ENCODE data around the gene ADAM17. TPM values are rescaled to one million over a fixed set of nuclear protein-coding genes. Genes with fewer than 3 reads are reported as not detected.
"Not testable (repeated sequence)": the region's sequence is repeated elsewhere in the genome, so short reads cannot be mapped to it uniquely, and the experiment has no call there.

The ADAM17 gene
- total RNA-seq, 1 donor from 2014 or later, result 57.7 TPM

GRCh38 chr2:9586465-9586864, 30.8 kb upstream of the ADAM17 start:
- H3K27ac ChIP-seq, result no peak overlapping the region
- intact Hi-C loops (cut with DNase I), result no loop called here
- ATAC-seq (no peak), DNase-seq (no peak)
- no peaks in the 10 kb centered on the region for H3K27me3 ChIP-seq
- no peaks in the 10 kb centered on the region for H3K4me1 ChIP-seq
- peaks cover 86% of the 10 kb centered on the region for H3K36me3 ChIP-seq
- H3K4me3 ChIP-seq, result no peak overlapping the region
- H3K9me3 ChIP-seq, result no peaks in the 10 kb centered on the region
- TF ChIP-seq CTCF (IDR thresholded peaks at IDR 0.05), result no peak

- Histone ChIP-seq H3K27me3 (no peaks in the 10 kb centered on the region), H3K36me3 (peaks cover 76% of the 10 kb centered on the region), H3K9me3 (no peaks in the 10 kb centered on the region), H3K4me1 (no peaks in the 10 kb centered on the region), H3K4me3 (no peak overlapping the region), H3K27ac (no peak overlapping the region)
- DNase-seq, result no peak
- no peak for ATAC-seq
- TF ChIP-seq CTCF (IDR thresholded peaks at IDR 0.05), result no peak
- intact Hi-C loops (cut with DNase I), result no loop called here
These were observed 29.9 kb upstream of the ADAM17 start for GRCh38 chr2:9585486-9585885.

GRCh38 chr2:9584902-9585301, 29.3 kb upstream of the ADAM17 start:
- H3K36me3 ChIP-seq, result peaks cover 71% of the 10 kb centered on the region
- H3K27ac ChIP-seq; H3K9me3 ChIP-seq; DNase-seq; intact Hi-C loops (cut with DNase I); ATAC-seq; H3K27me3 ChIP-seq; H3K4me3 ChIP-seq; H3K4me1 ChIP-seq: not testable (repeated sequence)

- TF ChIP-seq CTCF (IDR thresholded peaks at IDR 0.05), result no peak
- no peak overlapping the region for H3K4me3 ChIP-seq
- ATAC-seq, result no peak
- peaks cover 50% of the 10 kb centered on the region for H3K36me3 ChIP-seq
- no peak for DNase-seq
- H3K27me3 ChIP-seq, result no peaks in the 10 kb centered on the region
- no peak overlapping the region for H3K27ac ChIP-seq
- no peaks in the 10 kb centered on the region for H3K9me3 ChIP-seq
- intact Hi-C loops (cut with DNase I), result no loop called here
- H3K4me1 ChIP-seq, result peaks cover 4% of the 10 kb centered on the region
These were observed 27.0 kb upstream of the ADAM17 start for GRCh38 chr2:9582624-9583023.

- H3K27ac ChIP-seq, result no peak overlapping the region
- H3K9me3 ChIP-seq, result no peaks in the 10 kb centered on the region
- peaks cover 4% of the 10 kb centered on the region for H3K4me1 ChIP-seq
- H3K4me3 ChIP-seq, result no peak overlapping the region
- intact Hi-C loops (cut with DNase I), result no loop called here
- DNase-seq (no peak), ATAC-seq (no peak)
- peaks cover 12% of the 10 kb centered on the region for H3K36me3 ChIP-seq
- H3K27me3 ChIP-seq, result no peaks in the 10 kb centered on the region
- TF ChIP-seq CTCF (IDR thresholded peaks at IDR 0.05), result no peak
These were observed 23.0 kb upstream of the ADAM17 start for GRCh38 chr2:9578467-9579235.

- DNase-seq, result no peak
- peak; percentile 74 for ATAC-seq
- Histone ChIP-seq H3K4me3 (no peak overlapping the region), H3K9me3 (no peaks in the 10 kb centered on the region), H3K27me3 (no peaks in the 10 kb centered on the region), H3K36me3 (no peaks in the 10 kb centered on the region), H3K27ac (peak overlapping the region; percentile 31), H3K4me1 (peaks cover 4% of the 10 kb centered on the region)
- no peak for TF ChIP-seq CTCF (IDR thresholded peaks at IDR 0.05)
- intact Hi-C loops (cut with DNase I), result no loop called here
These were observed 18.7 kb upstream of the ADAM17 start for GRCh38 chr2:9574331-9574730.

Data from upper lobe of right lung (tissue), 1 donor.